ENCODE data around the gene TBX15.

The TBX15 gene

GRCh38 chr1:118890851-118891384 lies 97.2 kb downstream of the TBX15 start:
- no peak for DNase-seq (ENCODE audit: low read depth)

GRCh38 chr1:118884946-118885345 lies 103.2 kb downstream of the TBX15 start:
- DNase-seq (ENCODE audit: low read depth) = no peak

GRCh38 chr1:118881751-118882150 lies 106.4 kb downstream of the TBX15 start:
- no peak for DNase-seq (ENCODE audit: low read depth)

- DNase-seq (ENCODE audit: low read depth) = no peak
Observed at GRCh38 chr1:118878661-118879060, 109.5 kb downstream of the TBX15 start.

- DNase-seq (ENCODE audit: low read depth) = no peak
Observed at GRCh38 chr1:118877668-118878396, 110.3 kb downstream of the TBX15 start.

- DNase-seq (ENCODE audit: low read depth) = no peak
Observed at GRCh38 chr1:118871582-118872171, 116.5 kb downstream of the TBX15 start.

GRCh38 chr1:118868387-118868786 lies 119.8 kb downstream of the TBX15 start:
- no peak for DNase-seq (ENCODE audit: low read depth)

GRCh38 chr1:118866330-118866729 lies 121.8 kb downstream of the TBX15 start:
- no peak for DNase-seq (ENCODE audit: low read depth)

- no peak for DNase-seq (ENCODE audit: low read depth)
Observed at GRCh38 chr1:118863688-118864087, 124.5 kb downstream of the TBX15 start.

GRCh38 chr1:118862755-118863154 lies 125.4 kb downstream of the TBX15 start:
- DNase-seq (ENCODE audit: low read depth) = no peak

- DNase-seq (ENCODE audit: low read depth) = no peak
Observed at GRCh38 chr1:118861216-118861615, 126.9 kb downstream of the TBX15 start.

- no peak for DNase-seq (ENCODE audit: low read depth)
Observed at GRCh38 chr1:118859999-118860398, 128.1 kb downstream of the TBX15 start.

GRCh38 chr1:118846443-118846842 lies 141.7 kb downstream of the TBX15 start:
- no peak for DNase-seq (ENCODE audit: low read depth)

GRCh38 chr1:118842452-118843201 lies 145.5 kb downstream of the TBX15 start:
- no peak for DNase-seq (ENCODE audit: low read depth)

- DNase-seq (ENCODE audit: low read depth) = no peak
Observed at GRCh38 chr1:118841521-118841920, 146.6 kb downstream of the TBX15 start.

Data from stimulated activated CD8-positive, alpha-beta memory T cell treated with anti-CD3 and anti-CD28 coated beads, Interleukin-12 subunit alpha, Interleukin-12 subunit beta, amount 100 ng/mL, for 1 hour (primary cell).